HepG2 (cell line): ENCODE data around the gene EPDR1. TPM values are rescaled to one million over a fixed set of nuclear protein-coding genes. Genes with fewer than 3 reads are reported as not detected.

Source experiments
- ARNTL ChIP-seq: sonication (generic); formaldehyde crosslinking; IDR thresholded peaks from 2 replicates; pipeline ENCODE4 v1.4.0; 2020; ENCODE audit warnings: mild to moderate bottlenecking, missing genetic modification reagents
- CBX5 ChIP-seq: sonication (generic); formaldehyde crosslinking; IDR thresholded peaks from 2 replicates; pipeline ENCODE4 v1.4.0; 2020; ENCODE audit warnings: missing genetic modification reagents, borderline replicate concordance
- DNMT3B ChIP-seq: conservative IDR thresholded peaks from 2 replicates; pipeline ENCODE4 v1.6.1; 2016; ENCODE audit warnings: missing biosample characterization, control low read depth
- HIC2 ChIP-seq: sonication (generic); formaldehyde crosslinking; IDR thresholded peaks from 2 replicates; pipeline ENCODE4 v1.9.0; 2022; ENCODE audit warnings: low read depth, missing genetic modification reagents
- ISX ChIP-seq: sonication (generic); formaldehyde crosslinking; conservative IDR thresholded peaks from 2 replicates; pipeline ENCODE4 v1.5.0; 2020; ENCODE audit warnings: missing genetic modification reagents
- NR3C1 ChIP-seq: sonication (generic); formaldehyde crosslinking; IDR thresholded peaks from 2 replicates; pipeline ENCODE4 v1.4.0; 2020; ENCODE audit warnings: missing genetic modification reagents
- SNAI1 ChIP-seq: sonication (generic); formaldehyde crosslinking; IDR thresholded peaks from 2 replicates; pipeline ENCODE4 v1.5.0; 2020; ENCODE audit warnings: mild to moderate bottlenecking, missing genetic modification reagents, borderline replicate concordance
- SNAPC2 ChIP-seq: sonication (generic); formaldehyde crosslinking; IDR thresholded peaks from 2 replicates; pipeline ENCODE4 v1.8.1; 2022; ENCODE audit warnings: mild to moderate bottlenecking, missing genetic modification reagents
- SNAPC5 ChIP-seq: sonication (generic); formaldehyde crosslinking; IDR thresholded peaks from 2 replicates; pipeline ENCODE4 v1.8.1; 2023; ENCODE audit warnings: mild to moderate bottlenecking, missing genetic modification reagents, borderline replicate concordance
- ZBTB33 ChIP-seq: sonication (generic); formaldehyde crosslinking; IDR thresholded peaks from 2 replicates; pipeline ENCODE4 v1.4.0; 2020; ENCODE audit warnings: missing genetic modification reagents
- ZNF282 ChIP-seq: fragments of 450-650 bp; IDR thresholded peaks from 2 replicates; pipeline ENCODE4 v1.6.1; 2018; ENCODE audit not compliant: partially characterized antibody
- ZNF441 ChIP-seq: sonication (generic); formaldehyde crosslinking; IDR thresholded peaks from 2 replicates; pipeline ENCODE4 v1.7.0; 2021; ENCODE audit warnings: missing genetic modification reagents, borderline replicate concordance
- ZNF563 ChIP-seq: sonication (generic); formaldehyde crosslinking; IDR thresholded peaks from 2 replicates; pipeline ENCODE4 v1.8.0; 2022; ENCODE audit warnings: mild to moderate bottlenecking, moderate library complexity, missing genetic modification reagents
- ZNF576 ChIP-seq: sonication (generic); formaldehyde crosslinking; IDR thresholded peaks from 2 replicates; pipeline ENCODE4 v1.4.0; 2020; ENCODE audit warnings: mild to moderate bottlenecking, missing genetic modification reagents
- ZNF687 ChIP-seq: sonication (generic); formaldehyde crosslinking; IDR thresholded peaks from 2 replicates; pipeline ENCODE4 v1.5.1; 2020; ENCODE audit warnings: mild to moderate bottlenecking, missing genetic modification reagents, moderate library complexity
- ZNF691 ChIP-seq: sonication (generic); formaldehyde crosslinking; IDR thresholded peaks from 2 replicates; pipeline ENCODE4 v1.4.0; 2020; ENCODE audit warnings: missing genetic modification reagents, low read depth, mild to moderate bottlenecking, borderline replicate concordance
- ZNF770 ChIP-seq: sonication (generic); formaldehyde crosslinking; IDR thresholded peaks from 2 replicates; pipeline ENCODE4 v1.5.0; 2020; ENCODE audit warnings: mild to moderate bottlenecking, missing genetic modification reagents
- polyA plus RNA-seq, 8 experiments: library from polyadenylated mRNA; depleted of rRNA in 3 of 8; stranded (reverse) in 7 of 8; unstranded in 1 of 8; fragments of >200 nt; fragmentation: Illumina TruSeq in 4 of 8; extraction: Trizol in 4 of 8; gene quantifications; 2 replicates each; pipeline versions ENCODE4 v1.2.1 to v1.2.3, GENCODE V29; 2011 to 2016; ENCODE audit warnings: low read depth in 4 of 8, missing spikeins in 1 of 8, mixed read lengths in 1 of 8; ENCODE audit not compliant: insufficient read depth in 1 of 8
- total RNA-seq, 5 experiments: library from RNA; depleted of rRNA; stranded (reverse); fragments of >200 nt; fragmentation: Illumina TruSeq; extraction: Trizol; gene quantifications; 2 replicates each; pipeline ENCODE4 v1.2.3, GENCODE V29; 2016; ENCODE audit warnings: low read depth in 1 of 5

Gene EPDR1
- total and polyA plus RNA-seq, 2 of the 13 experiments (the other 11 are each of a cell fraction or from before 2014, with no cell fraction given): 38.3 to 50.2 TPM

GRCh38 chr7:37916017-37916672, 4.3 kb upstream of the EPDR1 start (continued):
- TF ChIP-seq ZNF576 (CRISPR knock-in tag) (no peak), SNAI1 (CRISPR knock-in tag) (no peak), ZNF282 (no peak), CBX5 (CRISPR knock-in tag) (peak; percentile 55; the same call in 1 of the 2 replicates), ZNF691 (no peak), SNAPC5 (CRISPR knock-in tag) (no peak), NR3C1 (CRISPR knock-in tag) (no peak), ZNF687 (CRISPR knock-in tag) (peak; percentile 93), DNMT3B (CRISPR knock-in tag) (no peak), ZNF770 (CRISPR knock-in tag) (no peak), HIC2 (CRISPR knock-in tag) (peak; percentile 80), SNAPC2 (CRISPR knock-in tag) (no peak), ZNF563 (CRISPR knock-in tag) (0 out of 2 replicates have a peak, but pooled peaks have one; percentile 75), ISX (no peak), ARNTL (CRISPR knock-in tag) (no peak; the same call in 1 of the 2 replicates), ZNF441 (CRISPR knock-in tag) (no peak), ZBTB33 (CRISPR knock-in tag) (peak; percentile 79)
